Hematopoietic multipotent progenitor cell treated with erythropoietin and hydrocortisone succinate and interleukin-3 and kit ligand, for 15 days (in vitro differentiated cells): ENCODE data around the gene ST8SIA4.

Experiments
- DNase-seq: peaks from one replicate; pipeline ENCODE4 v3.0.0-alpha.2; 2015; ENCODE audit warnings: low spot score

Gene ST8SIA4

DNA sequence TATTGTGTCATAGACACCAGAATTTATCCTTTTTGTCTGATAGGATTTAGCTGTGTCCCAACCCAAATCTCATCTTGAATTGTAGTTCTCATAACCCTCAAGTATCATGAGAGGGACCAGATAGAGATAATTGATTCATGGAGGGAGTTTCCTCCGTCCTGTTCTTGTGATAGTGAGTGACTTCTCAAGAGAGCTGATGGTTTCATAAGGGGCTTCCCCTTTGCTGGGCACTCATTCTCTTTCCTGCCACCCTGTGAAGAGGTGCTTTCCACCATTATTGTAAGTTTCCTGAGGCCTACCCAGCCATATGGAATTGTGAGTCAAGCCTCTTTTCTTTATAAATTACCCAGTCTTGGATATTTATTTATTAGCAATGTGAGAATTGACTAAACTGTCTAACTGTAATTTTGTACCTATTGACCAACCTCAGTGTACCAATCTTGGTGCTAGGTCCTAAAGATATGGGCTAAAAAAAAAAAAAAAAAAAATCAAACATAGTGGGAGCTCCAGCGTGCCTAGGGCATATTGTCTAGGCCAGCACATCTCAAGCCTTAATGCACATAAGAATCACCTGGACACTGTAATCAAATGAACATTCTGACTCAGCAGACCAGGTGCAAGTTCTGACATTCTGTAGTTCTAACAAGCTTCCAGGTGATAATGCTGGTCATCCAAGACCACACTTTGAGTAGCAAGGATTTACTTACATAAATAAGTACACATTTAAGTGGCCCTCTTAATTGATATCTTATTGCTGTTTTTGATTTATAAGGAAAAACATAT lies 30.5 kb downstream of the ST8SIA4 start:
- no peak for DNase-seq

DNA sequence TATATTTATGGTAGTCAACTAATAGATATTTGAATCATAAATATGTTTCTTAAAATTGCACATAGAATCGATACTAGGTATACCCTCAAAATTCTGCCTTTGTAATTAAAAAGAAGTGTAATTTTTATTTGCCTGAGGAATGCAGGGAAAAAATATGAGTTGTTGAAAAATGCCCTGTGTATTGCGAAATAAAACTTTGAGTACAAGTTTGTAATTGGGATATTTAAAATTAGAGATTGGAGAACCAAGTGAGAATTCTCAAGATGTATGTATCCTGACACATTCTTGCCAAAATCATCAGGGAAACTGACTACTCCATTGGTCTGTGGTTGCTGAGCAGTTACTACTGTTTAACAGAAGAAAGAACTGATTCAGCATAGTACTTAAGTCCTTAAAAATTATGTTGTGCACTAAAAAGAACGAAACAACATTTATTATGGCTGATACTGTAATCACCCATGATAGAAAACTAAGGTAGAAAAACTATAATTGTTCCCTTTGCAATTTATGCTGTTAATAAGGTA lies 36.0 kb downstream of the ST8SIA4 start:
- DNase-seq: no peak

DNA sequence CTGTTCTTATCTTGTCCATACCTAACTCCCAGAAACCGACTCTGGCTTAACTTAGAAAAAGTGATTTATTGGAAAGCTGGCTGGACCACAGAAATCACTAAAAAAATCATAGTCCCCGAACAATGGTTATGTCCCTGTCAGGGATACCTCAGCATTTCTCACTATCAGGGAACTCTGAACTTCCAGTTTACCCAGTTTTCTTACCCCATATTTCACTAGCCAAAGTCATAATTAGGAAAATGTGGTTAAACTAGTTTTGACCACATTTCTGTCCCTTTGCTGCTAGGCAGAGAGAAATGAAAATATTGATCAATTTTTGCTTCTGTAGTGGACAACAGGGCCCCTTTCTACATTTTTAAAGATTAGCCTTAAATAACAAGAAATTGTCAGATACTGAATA lies 38.2 kb downstream of the ST8SIA4 start:
- no peak for DNase-seq

DNA sequence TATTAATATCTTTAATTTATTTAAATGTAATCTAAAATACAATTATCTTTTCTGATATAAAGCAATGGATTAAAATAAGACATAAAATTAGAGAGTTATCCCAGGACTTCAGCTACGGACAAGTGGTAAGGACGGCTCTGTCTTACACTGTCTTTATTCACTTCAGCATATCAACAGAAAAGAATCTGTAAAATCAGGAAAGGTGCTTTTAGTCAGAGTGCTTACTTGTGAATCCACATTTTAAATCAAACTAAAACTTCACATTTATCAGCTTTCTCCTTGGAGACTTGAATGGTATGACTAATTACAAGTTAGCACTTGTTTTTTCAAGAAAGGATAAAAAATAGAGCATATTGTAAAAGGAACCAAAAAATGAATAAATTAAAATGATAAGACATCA lies 39.3 kb downstream of the ST8SIA4 start:
- DNase-seq: no peak

DNA sequence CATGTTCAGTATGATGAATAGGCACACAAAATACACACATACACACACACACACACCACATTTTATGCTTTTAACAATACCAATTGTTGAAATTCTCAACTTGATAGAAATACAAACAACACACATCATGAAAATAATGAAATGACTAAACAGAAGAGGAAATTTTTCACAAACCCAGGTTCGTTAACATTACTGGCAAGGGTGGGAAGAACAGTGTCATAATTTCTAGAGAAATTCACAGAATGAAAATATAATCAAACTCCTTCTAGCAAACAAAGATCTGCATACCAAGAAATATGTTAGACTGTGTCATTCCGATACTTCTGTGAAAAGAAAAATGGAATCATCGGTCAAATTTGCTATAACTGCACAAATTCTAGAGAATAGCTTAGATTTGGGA lies 41.9 kb downstream of the ST8SIA4 start:
- no peak for DNase-seq

DNA sequence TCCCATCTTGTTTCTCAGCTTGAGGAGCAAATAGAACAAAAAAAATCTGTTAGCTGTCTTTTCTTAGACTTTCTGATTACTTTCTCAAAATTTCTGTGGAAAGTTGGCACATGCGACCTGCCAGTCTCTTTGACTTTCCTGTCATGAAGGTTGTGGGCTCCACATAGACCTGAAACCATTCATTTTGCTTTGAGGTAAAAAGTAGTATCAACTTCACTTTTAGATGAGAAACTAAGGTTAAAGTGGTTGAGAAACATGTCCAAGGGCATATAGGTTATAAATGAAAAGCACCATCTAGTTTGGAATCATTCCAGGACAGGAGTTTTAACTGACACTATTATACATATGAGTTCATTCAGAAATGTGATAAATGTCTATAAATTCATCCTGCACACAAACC lies 42.7 kb downstream of the ST8SIA4 start:
- DNase-seq: no peak

DNA sequence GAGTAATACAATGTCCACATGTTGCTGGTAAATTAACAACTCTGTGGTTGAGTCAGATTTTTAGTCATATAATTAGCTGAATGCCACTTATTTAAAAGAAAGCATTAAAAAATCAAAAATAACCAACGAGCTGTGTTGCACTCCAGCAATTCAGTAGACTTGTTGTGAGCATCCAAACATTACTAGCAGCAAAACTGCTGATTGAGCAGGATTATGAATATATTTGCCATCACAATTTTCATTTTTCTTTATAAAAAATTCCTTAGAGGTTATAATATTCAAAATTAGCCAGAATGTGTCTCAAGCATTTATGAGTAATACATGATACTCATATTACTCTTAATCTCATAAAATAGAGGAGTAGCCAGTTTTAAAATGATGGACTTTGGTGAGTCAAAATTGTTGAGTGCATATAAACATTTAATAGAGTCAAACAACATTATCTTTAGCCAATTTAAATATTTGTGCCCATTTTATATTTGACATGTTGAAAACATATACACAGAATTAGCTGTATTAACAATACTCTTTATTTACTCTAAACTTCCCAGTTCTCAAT lies 44.0 kb downstream of the ST8SIA4 start:
- DNase-seq: no peak

DNA sequence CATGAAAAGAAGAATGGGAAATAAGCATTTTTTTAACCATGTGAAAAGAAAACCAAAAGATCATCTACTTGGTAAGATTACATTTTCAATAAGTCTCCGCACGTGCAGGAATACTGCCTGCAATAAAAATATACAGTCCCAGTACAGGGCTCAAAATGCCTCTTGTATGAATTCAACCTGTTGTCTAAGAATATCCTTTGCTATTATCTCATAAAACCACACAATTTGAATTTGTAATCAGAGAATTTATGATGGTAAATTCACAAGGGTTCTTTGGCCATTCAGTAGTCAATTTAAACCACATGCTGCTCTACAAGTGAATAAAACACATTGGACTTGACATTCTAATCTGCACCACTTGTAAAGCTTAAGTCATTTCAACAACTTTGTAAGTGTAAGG lies 46.6 kb downstream of the ST8SIA4 start:
- DNase-seq: no peak

DNA sequence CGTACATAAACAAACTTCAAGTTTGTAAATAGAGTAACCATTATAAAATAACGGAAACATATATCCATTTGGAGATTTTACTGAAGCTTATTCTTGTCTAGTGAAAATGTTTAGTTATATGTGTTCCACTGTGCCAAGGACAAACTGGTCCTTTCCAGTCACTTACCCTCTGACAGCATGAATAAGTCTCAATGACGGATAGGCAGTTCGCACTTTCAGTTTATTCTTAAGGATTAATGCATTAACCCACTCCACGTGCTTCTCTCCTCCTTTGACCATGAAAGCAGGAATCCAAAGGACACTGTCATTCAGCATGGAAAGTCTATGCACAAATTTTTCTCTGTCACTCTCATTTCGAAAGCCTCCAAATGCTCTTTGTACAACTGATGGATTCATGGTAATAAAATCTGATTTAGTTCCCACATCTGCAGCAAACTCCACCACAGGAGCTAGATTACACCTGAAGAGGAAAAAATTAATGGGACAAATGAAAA lies 47.1 kb downstream of the ST8SIA4 start:
- DNase-seq: no peak

DNA sequence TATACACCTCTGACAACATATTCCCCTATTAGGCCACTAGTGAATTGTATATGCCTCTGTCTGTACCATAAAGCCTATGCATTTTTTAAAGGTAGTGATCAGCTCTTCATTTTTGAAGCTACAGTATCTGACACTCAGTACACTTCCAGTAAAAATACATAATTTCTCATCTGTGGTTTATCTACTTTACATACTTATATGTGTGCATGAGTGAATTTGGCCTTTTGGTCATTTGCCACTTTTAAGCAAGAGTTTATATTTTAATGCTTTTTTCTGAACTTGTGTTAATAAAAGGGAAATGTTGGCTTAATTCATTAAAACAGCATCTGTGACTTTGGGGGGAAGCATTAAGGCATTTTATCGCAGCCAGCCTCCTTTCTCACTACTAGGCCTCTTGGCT lies 47.8 kb downstream of the ST8SIA4 start:
- no peak for DNase-seq

DNA sequence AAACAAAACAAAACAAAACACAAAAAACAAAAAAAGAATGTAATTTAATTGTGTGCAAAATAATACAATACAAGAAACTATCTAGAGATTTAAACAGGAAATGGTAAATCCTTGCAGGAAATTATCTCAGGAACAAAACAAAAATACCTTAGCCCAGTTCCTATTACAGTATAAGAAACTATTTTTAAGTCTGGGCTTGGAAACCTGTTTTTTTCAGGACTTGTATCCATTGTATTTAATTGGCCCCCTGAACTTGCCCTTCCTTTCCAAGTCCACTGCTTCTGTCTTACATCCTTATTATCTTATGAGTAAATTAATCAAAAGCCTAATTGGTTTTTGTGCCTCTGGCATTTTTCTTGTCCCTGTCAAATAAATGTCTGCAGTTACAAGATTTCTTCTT lies 48.5 kb downstream of the ST8SIA4 start:
- no peak for DNase-seq

DNA sequence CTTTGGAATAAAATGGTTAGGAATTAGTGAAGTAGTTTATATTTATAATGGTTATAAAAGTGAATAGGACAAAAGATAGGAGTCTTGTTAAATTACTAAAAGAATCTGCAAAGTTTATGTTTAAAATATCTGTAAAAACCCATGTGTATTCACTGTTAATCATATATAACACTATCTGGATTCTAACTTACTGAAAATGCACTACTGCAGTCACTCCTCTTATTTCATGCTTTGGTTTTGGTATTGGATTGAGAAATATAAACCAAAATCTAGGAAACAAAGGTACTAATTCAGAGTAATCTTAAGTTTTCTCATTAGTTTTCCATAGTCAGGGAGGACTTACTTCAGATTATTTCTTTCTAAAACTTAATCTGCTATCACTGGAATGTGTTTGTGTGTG lies 49.5 kb downstream of the ST8SIA4 start:
- DNase-seq: no peak

DNA sequence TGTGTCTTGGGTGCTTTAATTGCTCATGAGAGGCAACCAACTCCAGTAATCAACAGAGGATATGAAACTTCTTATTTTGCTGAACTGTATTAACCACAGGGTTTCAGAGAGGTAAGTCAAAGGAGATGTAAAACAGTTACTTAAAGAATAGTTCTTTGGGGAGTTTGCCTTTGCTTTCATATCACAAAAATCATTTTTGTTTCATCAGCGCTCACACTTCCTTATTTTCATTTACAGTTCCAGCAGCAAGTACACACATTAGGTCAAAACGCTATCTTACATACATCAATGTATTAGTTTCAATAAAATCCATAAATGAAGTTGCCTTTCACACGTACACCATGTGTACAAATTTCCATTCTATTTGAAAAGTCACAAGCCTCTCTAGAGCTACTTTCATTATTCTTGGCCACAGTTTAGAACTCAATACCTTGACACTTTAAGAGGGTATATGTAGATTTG lies 50.1 kb downstream of the ST8SIA4 start:
- no peak for DNase-seq

DNA sequence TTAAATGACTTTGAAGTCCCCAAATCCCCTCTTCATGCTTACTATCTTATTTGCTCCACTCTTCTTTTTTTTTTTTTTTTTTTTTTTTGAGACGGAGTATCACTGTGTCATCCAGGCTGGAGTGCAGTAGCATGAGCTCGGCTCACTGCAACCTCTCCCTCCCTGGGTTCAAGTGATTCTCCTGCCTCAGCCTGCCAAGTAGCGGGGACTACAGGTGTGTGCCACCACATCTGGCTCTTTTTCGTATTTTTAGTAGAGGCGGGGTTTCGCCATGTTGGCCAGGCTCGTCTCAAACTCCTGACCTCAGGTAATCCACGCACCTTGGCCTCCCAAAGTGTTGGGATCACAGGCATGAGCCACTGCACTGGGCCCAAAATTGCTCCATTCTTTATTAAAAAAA lies 51.0 kb downstream of the ST8SIA4 start:
- DNase-seq: no peak

DNA sequence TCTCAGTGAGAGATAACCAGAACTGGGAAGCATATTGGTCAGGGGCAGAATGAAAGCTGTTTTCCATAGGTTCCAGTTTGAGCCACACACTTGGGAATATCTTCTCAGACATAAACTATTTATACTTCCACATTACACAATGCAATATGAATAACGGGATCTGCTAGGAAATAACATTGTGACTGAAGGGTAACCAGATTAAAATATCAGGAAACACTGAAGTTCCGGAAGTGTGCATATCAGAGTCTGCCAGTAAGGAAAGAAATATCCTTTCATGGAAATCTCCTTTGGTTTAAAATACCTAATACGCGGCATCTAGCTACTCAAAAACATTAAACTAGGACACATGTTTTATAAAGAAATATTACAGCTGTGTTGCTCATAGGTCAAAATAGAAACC lies 56.3 kb downstream of the ST8SIA4 start:
- DNase-seq: no peak

DNA sequence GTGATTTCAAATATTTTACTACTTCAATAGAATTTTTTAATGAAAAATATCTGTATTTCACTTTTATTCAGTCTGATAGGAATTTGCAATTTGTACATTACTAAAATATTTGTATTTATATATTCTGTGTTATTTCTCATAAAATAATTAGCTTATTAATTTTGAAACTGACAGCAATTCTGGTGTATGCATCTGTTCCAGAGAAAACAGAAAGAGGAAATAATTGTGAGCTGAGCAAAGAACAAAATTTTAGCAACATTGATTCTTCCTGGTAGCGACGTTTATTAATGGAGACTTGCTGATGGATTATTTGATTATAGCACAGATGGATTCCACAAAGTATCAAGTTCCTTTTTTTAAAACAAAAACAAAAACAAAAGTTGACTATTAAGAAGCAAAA lies 61.0 kb downstream of the ST8SIA4 start:
- no peak for DNase-seq

DNA sequence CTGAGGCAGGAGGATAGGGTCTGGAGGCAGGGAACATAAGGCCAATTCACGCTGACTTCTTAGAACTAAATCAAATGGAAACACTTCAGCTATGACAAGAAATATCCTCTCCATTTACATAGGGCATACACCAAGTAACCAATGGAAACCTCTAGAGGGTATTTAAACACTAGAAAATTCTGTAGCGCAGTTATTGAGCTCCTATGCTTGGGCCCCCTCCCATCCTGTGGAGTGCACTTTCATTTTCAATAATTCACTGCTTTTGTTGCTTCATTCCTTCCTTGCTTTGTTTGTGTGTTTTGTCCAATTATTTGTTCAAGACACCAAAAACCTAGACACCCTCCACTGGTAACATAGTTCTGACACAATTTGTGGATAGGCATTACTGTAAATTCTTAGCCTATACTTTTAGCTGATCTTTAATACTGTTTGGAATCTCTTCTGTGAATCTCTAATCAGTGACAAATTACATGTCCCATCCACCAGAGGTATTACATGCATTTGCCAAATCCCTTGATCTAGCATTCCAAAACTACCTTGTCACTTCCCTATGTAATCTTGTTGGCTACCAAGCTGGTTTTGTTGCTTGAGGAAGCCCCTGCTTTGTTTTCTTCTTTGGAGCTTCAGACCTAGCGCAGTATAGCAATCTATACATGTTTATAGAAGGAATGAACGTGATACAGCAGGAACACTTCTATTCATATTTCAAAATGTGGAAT lies 61.6 kb downstream of the ST8SIA4 start:
- DNase-seq: no peak

DNA sequence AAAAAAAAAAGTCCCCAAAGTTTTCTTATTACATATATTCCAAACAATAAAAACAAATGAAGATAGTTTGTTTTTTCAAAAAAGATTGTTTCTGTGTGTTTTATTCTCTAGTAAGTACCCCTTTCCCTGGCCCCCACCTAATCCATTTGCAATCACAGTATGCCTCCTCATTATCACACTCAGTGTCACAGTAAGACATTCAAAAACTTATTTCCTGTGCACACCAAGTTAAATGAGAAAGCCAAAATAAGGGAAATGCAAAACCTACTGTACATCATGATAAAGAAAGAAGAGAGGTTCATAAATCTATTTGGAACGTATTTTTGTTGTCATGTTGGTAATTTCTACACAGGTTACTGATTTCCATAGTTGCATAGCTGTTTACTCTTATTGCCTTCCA lies 62.3 kb downstream of the ST8SIA4 start:
- DNase-seq: no peak

DNA sequence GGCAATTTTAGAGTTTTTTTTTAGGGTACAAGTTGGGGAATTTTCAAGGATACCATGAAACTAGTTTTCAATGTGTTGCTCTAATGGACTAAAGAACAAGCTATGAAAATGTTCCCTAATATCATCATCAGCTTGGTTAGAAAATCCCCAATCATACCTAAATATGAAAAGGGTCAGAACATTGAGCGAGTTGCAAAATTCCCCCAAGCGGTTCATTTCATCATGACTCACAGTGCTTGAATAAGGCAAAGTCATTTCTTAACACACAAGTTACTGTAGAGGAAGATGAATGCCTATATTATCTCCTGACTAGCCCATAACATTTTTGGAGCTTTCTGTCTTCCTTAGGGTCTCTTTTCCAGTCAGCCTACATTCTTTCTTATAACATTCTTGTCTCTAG lies 62.7 kb downstream of the ST8SIA4 start:
- no peak for DNase-seq

DNA sequence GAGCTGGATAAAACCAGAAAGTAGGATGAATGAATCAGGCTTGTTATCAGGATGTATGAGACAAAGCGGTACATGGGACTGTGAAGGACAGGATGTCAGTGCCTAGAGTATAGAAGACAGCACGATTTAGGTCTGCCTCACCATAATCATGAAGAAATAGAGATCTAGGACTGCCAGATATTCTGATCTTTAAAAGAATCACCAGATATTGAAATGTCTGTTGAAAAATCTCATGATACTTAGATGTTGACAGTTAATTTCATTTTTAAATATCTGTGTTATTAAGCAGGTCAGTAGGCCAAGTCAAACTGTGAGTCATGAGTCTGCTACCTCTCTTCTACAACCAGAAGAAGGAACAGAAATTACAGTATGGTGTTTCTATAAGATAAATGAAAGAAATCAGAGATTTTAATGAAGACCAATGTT lies 65.0 kb downstream of the ST8SIA4 start:
- no peak for DNase-seq

DNA sequence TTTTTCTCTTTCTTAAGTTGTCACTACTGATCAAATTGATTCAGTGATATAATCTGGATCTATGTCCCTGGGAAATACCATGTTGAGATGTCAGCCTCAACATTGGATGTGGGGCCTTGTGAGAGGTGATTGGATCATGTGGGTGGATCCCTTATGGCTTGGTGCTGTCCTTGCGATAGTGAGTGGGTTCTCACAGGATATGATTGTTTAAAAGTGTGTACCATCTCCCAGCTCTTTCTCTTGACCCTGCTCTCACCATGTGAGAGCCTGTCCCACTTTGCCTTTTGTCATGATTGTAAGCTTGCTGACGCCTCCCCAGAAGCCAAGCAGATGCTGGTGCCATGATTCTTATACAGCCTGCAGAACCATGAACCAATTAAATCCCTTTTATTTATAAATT lies 68.6 kb downstream of the ST8SIA4 start:
- DNase-seq: no peak

DNA sequence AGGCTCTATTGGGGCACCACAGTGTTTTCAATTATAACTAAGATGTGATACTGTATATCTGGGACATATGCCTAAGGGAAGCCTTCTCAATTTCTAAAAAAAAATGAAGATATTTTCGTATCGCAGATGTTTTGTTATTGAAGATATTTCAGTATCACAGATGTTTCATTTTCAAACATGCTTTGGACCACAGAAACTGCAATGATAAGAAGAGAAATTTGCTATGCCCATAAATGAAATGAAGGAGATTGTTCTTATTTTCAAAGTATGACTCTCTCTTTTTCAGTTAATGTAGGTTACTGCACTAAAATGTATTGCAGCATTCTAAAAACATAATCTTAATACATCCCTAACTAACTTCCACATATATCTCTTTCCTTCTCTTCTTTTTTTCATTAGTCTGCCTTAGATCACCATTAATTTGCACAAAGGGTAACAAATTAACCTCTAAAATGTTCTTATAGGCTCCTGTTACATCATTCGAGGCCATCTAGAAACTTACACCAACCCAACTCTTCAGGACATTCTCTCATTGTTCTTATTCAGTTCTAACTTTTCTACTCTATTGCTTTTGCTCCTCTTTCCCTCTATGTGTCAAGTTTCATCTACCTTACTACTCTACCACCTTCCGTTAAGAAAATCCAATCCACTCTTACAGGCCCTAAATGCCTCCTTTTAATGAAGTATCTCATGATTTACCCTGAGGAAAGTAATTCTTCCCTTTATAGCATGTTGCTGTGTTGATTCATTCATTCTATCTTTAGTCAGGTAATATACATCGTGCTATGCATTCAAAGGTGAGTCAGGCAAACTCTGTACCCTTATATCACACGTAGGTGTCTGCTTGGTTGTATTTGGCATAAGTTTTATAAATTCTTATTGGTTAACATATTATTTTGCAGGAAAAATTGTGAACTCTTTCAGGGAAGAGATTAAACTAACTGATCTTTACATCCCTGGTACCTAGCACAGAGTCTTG lies 70.5 kb downstream of the ST8SIA4 start:
- DNase-seq: no peak
